SK-N-MC (cell line): ENCODE data around the gene RGS17.

ENCODE experiments used
- EZH2 ChIP-seq: fragments of 200-600 bp; sonication (generic); IDR thresholded peaks from one replicate; pipeline ENCODE4 v1.6.1; 2017; ENCODE audit warnings: antibody characterized with exemption
- POLR2AphosphoS5 ChIP-seq: IDR thresholded peaks from 2 replicates; pipeline ENCODE4 v1.6.1; 2012; ENCODE audit warnings: mild to moderate bottlenecking, low read depth, low read length, borderline replicate concordance

DNA sequence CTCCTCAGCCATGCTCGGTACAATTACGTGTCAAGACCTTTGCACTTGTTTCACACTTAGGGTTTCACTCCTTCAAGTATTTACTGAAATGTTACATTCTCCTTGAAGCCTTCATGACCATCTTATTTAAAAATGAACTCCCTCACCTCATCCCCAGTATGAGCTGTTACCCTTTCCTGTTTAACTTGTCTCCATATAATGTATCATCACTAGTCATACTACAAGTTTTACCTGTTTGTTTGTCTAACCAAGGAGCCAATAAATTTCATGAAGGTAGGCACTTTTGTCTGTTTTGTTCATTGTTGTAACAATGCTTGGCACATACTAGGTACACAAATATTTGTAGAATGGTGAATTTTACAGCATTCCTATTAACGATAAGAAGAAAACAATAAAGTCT, 82.5 kb downstream of the RGS17 start:
- TF ChIP-seq EZH2 (no peak), POLR2AphosphoS5 (no peak)
